ENCODE measurements around the gene TSPAN18. TPM values are rescaled to one million over a fixed set of nuclear protein-coding genes. Genes with fewer than 3 reads are reported as not detected.

Gene TSPAN18
- total RNA-seq, 1 donor from 2014 or later, result 31.7 TPM

- no peak overlapping the region for H3K4me3 Mint-ChIP-seq (ENCODE audit: unreplicated experiment)
- H3K9me3 Mint-ChIP-seq (ENCODE audit: unreplicated experiment), result no peaks in the 10 kb centered on the region
- FAIRE-seq (no peak), DNase-seq (ENCODE audit: low read depth) (no peak)
- Histone ChIP-seq H3K4me1 (ENCODE audit: insufficient read depth, low read length) (no peaks in the 10 kb centered on the region), H4K20me1 (ENCODE audit: insufficient read depth, low read length) (no peaks in the 10 kb centered on the region), H3K4me3 (ENCODE audit: insufficient read depth, low read depth, low read length) (no peak overlapping the region), H3K27ac (ENCODE audit: low read depth, low read length) (no peak overlapping the region), H3K4me2 (ENCODE audit: low read length) (no peak overlapping the region), H3K9me3 (ENCODE audit: insufficient read depth, low read depth, low read length) (peaks cover 2% of the 10 kb centered on the region), H3K79me2 (ENCODE audit: insufficient read depth, low read length) (no peaks in the 10 kb centered on the region), H3K36me3 (ENCODE audit: insufficient read depth, low read length) (no peaks in the 10 kb centered on the region), H3K27me3 (ENCODE audit: insufficient read depth, low read length) (peaks cover 7% of the 10 kb centered on the region), H2AFZ (ENCODE audit: low read depth, low read length) (no peak overlapping the region), H3K9ac (ENCODE audit: low read length) (no peak overlapping the region)
- peaks cover 20% of the 10 kb centered on the region for H3K27me3 Mint-ChIP-seq (ENCODE audit: low read depth, unreplicated experiment)
- H3K4me1 Mint-ChIP-seq (ENCODE audit: low read depth, unreplicated experiment), result peaks cover 22% of the 10 kb centered on the region
- TF ChIP-seq CTCF (IDR thresholded peaks at IDR 0.05; ENCODE audit: insufficient read depth, low read depth, low read length), result no peak
- no peak for TF ChIP-seq EZH2 (IDR thresholded peaks at IDR 0.05; ENCODE audit: insufficient read depth, low read length)
- H3K36me3 Mint-ChIP-seq (ENCODE audit: low read depth, unreplicated experiment), result peaks cover 2% of the 10 kb centered on the region
- H3K27ac Mint-ChIP-seq (ENCODE audit: unreplicated experiment), result no peak overlapping the region
Observed at GRCh38 chr11:44826922-44827643, 100.3 kb downstream of the TSPAN18 start.

- H2AFZ ChIP-seq (ENCODE audit: low read depth, low read length), result no peak overlapping the region
- Mint-ChIP-seq H3K4me3 (ENCODE audit: unreplicated experiment) (no peak overlapping the region), H3K27ac (ENCODE audit: unreplicated experiment) (no peak overlapping the region), H3K27me3 (ENCODE audit: low read depth, unreplicated experiment) (peaks cover 32% of the 10 kb centered on the region), H3K4me1 (ENCODE audit: low read depth, unreplicated experiment) (peaks cover 22% of the 10 kb centered on the region), H3K9me3 (ENCODE audit: unreplicated experiment) (no peaks in the 10 kb centered on the region), H3K36me3 (ENCODE audit: low read depth, unreplicated experiment) (peaks cover 2% of the 10 kb centered on the region)
- no peak overlapping the region for H3K4me3 ChIP-seq (ENCODE audit: insufficient read depth, low read depth, low read length)
- TF ChIP-seq CTCF (IDR thresholded peaks at IDR 0.05; ENCODE audit: insufficient read depth, low read depth, low read length), result no peak
- no peak for TF ChIP-seq EZH2 (IDR thresholded peaks at IDR 0.05; ENCODE audit: insufficient read depth, low read length)
- H3K27ac ChIP-seq (ENCODE audit: low read depth, low read length), result no peak overlapping the region
- FAIRE-seq (no peak), DNase-seq (ENCODE audit: low read depth) (no peak)
- no peaks in the 10 kb centered on the region for H3K4me1 ChIP-seq (ENCODE audit: insufficient read depth, low read length)
- H3K79me2 ChIP-seq (ENCODE audit: insufficient read depth, low read length), result no peaks in the 10 kb centered on the region
- no peak overlapping the region for H3K9ac ChIP-seq (ENCODE audit: low read length)
- H3K36me3 ChIP-seq (ENCODE audit: insufficient read depth, low read length), result no peaks in the 10 kb centered on the region
- H3K4me2 ChIP-seq (ENCODE audit: low read length), result no peak overlapping the region
- H3K9me3 ChIP-seq (ENCODE audit: insufficient read depth, low read depth, low read length), result peaks cover under 1% of the 10 kb centered on the region
- H3K27me3 ChIP-seq (ENCODE audit: insufficient read depth, low read length), result peaks cover 16% of the 10 kb centered on the region
- H4K20me1 ChIP-seq (ENCODE audit: insufficient read depth, low read length), result no peaks in the 10 kb centered on the region
Observed at GRCh38 chr11:44828296-44828695, 101.5 kb downstream of the TSPAN18 start.

- TF ChIP-seq EZH2 (IDR thresholded peaks at IDR 0.05; ENCODE audit: insufficient read depth, low read length) (no peak), CTCF (IDR thresholded peaks at IDR 0.05; ENCODE audit: insufficient read depth, low read depth, low read length) (no peak)
- H3K27me3 Mint-ChIP-seq (ENCODE audit: low read depth, unreplicated experiment), result peaks cover 43% of the 10 kb centered on the region
- no peak for FAIRE-seq
Observed at GRCh38 chr11:44829838-44830237, 103.1 kb downstream of the TSPAN18 start.

More at GRCh38 chr11:44829838-44830237, 103.1 kb downstream of the TSPAN18 start:
- no peaks in the 10 kb centered on the region for H4K20me1 ChIP-seq (ENCODE audit: insufficient read depth, low read length)
- Mint-ChIP-seq H3K4me1 (ENCODE audit: low read depth, unreplicated experiment) (peaks cover 17% of the 10 kb centered on the region), H3K9me3 (ENCODE audit: unreplicated experiment) (no peaks in the 10 kb centered on the region), H3K36me3 (ENCODE audit: low read depth, unreplicated experiment) (peaks cover 2% of the 10 kb centered on the region), H3K27ac (ENCODE audit: unreplicated experiment) (peak overlapping the region; percentile 19), H3K4me3 (ENCODE audit: unreplicated experiment) (no peak overlapping the region)
- H3K9me3 ChIP-seq (ENCODE audit: insufficient read depth, low read depth, low read length), result no peaks in the 10 kb centered on the region
- no peaks in the 10 kb centered on the region for H3K36me3 ChIP-seq (ENCODE audit: insufficient read depth, low read length)
- peaks cover 21% of the 10 kb centered on the region for H3K27me3 ChIP-seq (ENCODE audit: insufficient read depth, low read length)
- H3K4me2 ChIP-seq (ENCODE audit: low read length), result no peak overlapping the region
- H3K4me1 ChIP-seq (ENCODE audit: insufficient read depth, low read length), result no peaks in the 10 kb centered on the region
- no peak overlapping the region for H3K4me3 ChIP-seq (ENCODE audit: insufficient read depth, low read depth, low read length)
- H3K79me2 ChIP-seq (ENCODE audit: insufficient read depth, low read length), result no peaks in the 10 kb centered on the region
- H3K27ac ChIP-seq (ENCODE audit: low read depth, low read length), result no peak overlapping the region
- H2AFZ ChIP-seq (ENCODE audit: low read depth, low read length), result no peak overlapping the region
- H3K9ac ChIP-seq (ENCODE audit: low read length), result no peak overlapping the region
- DNase-seq (ENCODE audit: low read depth), result no peak
